ENCODE data around the gene GLT1D1.

DNA sequence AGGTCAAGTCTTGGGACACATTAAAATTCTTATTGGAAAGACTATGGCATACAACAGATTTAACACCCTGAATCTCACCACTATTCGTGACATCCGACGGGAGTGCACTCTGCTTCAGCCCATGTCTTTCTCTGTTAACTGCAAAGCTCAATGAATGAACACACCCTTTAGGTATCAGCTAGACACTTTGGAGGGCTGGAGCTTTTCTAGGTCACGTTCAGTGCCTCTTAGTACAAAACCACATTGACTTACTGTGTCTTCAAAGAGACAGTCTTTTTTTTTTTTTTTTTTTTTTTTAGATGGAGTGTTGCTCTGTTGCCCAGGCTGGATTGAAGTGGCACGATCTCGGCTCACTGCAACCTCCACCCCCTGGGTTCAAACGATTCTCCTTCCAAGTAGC, 80.6 kb downstream of the GLT1D1 start:
- TF ChIP-seq, protein P1, sequence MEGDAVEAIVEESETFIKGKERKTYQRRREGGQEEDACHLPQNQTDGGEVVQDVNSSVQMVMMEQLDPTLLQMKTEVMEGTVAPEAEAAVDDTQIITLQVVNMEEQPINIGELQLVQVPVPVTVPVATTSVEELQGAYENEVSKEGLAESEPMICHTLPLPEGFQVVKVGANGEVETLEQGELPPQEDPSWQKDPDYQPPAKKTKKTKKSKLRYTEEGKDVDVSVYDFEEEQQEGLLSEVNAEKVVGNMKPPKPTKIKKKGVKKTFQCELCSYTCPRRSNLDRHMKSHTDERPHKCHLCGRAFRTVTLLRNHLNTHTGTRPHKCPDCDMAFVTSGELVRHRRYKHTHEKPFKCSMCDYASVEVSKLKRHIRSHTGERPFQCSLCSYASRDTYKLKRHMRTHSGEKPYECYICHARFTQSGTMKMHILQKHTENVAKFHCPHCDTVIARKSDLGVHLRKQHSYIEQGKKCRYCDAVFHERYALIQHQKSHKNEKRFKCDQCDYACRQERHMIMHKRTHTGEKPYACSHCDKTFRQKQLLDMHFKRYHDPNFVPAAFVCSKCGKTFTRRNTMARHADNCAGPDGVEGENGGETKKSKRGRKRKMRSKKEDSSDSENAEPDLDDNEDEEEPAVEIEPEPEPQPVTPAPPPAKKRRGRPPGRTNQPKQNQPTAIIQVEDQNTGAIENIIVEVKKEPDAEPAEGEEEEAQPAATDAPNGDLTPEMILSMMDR (IDR thresholded peaks at IDR 0.05 in 4 of 5, conservative IDR thresholded peaks at IDR 0.05 in 1 of 5) = no peak
- no peak for TF ChIP-seq POLR2A (IDR thresholded peaks at IDR 0.05)

Measured in gastrocnemius medialis (tissue), 4 donors.